OCI-LY7 (cell line): ENCODE measurements around the gene GNAL. TPM values are rescaled to one million over a fixed set of nuclear protein-coding genes. Genes with fewer than 3 reads are reported as not detected.
"Not testable (repeated sequence)": the region's sequence is repeated elsewhere in the genome, so short reads cannot be mapped to it uniquely, and the experiment has no call there.

ENCODE experiments used
- BruUV-seq: library from RNA; stranded (reverse); fragments of 400-500 nt; replicated peaks from 2 replicates; lab custom pipeline; 2021; lab: Mats Ljungman, UMichigan
- CTCF ChIA-PET: fragments of 300-600 bp; sonication (Branson Sonifier 250); formaldehyde crosslinking; loops from one replicate; lab custom pipeline; 2022; ENCODE audit warnings: antibody characterized with exemption; ENCODE audit not compliant: unreplicated experiment; lab: Charles Lee
- POLR2A ChIA-PET: fragments of 300-600 bp; sonication (Branson Sonifier 250); formaldehyde crosslinking; loops from one replicate; lab custom pipeline; 2022; ENCODE audit warnings: antibody characterized with exemption; lab: Charles Lee
- DNase-seq: peaks from one replicate; pipeline ENCODE4 v3.0.0-alpha.2; 2015; ENCODE audit warnings: low spot score
- H2AFZ ChIP-seq: fragments of 200-600 bp; sonication (generic), shearing (Covaris generic); 2 replicates; pipeline ENCODE4 v1.6.1; 2014; ENCODE audit warnings: mild to moderate bottlenecking, antibody characterized with exemption, low read length, moderate library complexity
- H3K27ac ChIP-seq: fragments of 200-600 bp; sonication (generic); 2 replicates; pipeline ENCODE4 v1.5.1; 2014; ENCODE audit warnings: mixed run types, low read depth, mild to moderate bottlenecking, moderate library complexity, low read length, inconsistent platforms; ENCODE audit not compliant: poor library complexity, severe bottlenecking
- H3K36me3 ChIP-seq: fragments of 200-600 bp; sonication (generic); 2 replicates; pipeline ENCODE4 v1.6.1; 2014; ENCODE audit warnings: mild to moderate bottlenecking, antibody characterized with exemption, low read length, moderate library complexity, mixed read lengths; ENCODE audit not compliant: insufficient read depth
- H3K4me1 ChIP-seq: fragments of 200-600 bp; sonication (generic); 2 replicates; pipeline ENCODE4 v1.5.1; 2014; ENCODE audit warnings: mild to moderate bottlenecking, low read length; ENCODE audit not compliant: insufficient read depth, poor library complexity, severe bottlenecking
- H3K4me2 ChIP-seq: fragments of 200-600 bp; sonication (generic); 2 replicates; pipeline ENCODE4 v1.6.1; 2014; ENCODE audit warnings: mild to moderate bottlenecking, low read length
- H3K4me3 ChIP-seq: fragments of 200-600 bp; sonication (generic); 2 replicates; pipeline ENCODE4 v1.5.1; 2014; ENCODE audit warnings: mild to moderate bottlenecking, low read depth, low read length; ENCODE audit not compliant: poor library complexity, severe bottlenecking
- H3K79me2 ChIP-seq: fragments of 200-600 bp; sonication (generic); 2 replicates; pipeline ENCODE4 v1.6.1; 2016; ENCODE audit warnings: low read depth, mild to moderate bottlenecking, low read length, moderate library complexity, mixed read lengths; ENCODE audit not compliant: insufficient read depth
- H3K9me2 ChIP-seq: fragments of 200-600 bp; sonication (generic); 2 replicates; pipeline ENCODE4 v1.6.1; 2016; ENCODE audit warnings: mild to moderate bottlenecking, low read length, mixed read lengths; ENCODE audit not compliant: insufficient read depth
- H3K9me3 ChIP-seq: fragments of 200-600 bp; sonication (generic); 2 replicates; pipeline ENCODE4 v1.6.1; 2014; ENCODE audit warnings: mild to moderate bottlenecking, mixed run types, low read length, mixed read lengths
- H4K20me1 ChIP-seq: fragments of 200-600 bp; sonication (generic); 2 replicates; pipeline ENCODE4 v1.6.1; 2014; ENCODE audit warnings: mild to moderate bottlenecking, antibody characterized with exemption, low read length, moderate library complexity, mixed read lengths; ENCODE audit not compliant: insufficient read depth
- EZH2phosphoT487 ChIP-seq: fragments of 200-600 bp; sonication (generic); IDR thresholded peaks from 2 replicates; pipeline ENCODE4 v1.6.1; 2018; ENCODE audit warnings: low read depth, borderline replicate concordance, mild to moderate bottlenecking, mixed run types, antibody characterized with exemption, low read length, moderate library complexity, mixed read lengths
- intact Hi-C: fragments of 100-400 bp; cut with micrococcal nuclease; formaldehyde crosslinking; loops from one replicate; pipeline ENCODE4 v1.10.0; 2022; ENCODE audit not compliant: unreplicated experiment
- total RNA-seq, 2 experiments: library from RNA; depleted of rRNA in 1 of 2; stranded (reverse); fragments of >200 nt in 1 of 2; shearing (Covaris generic) in 1 of 2; gene quantifications; 2 replicates each; pipeline ENCODE4 v1.2.3, GENCODE V29; 2014 to 2022
- TF ChIP-seq, protein P1 (sequence below): fragments of 200-600 bp; sonication (generic); conservative IDR thresholded peaks from 2 replicates; pipeline ENCODE4 v1.5.1; 2014; ENCODE audit warnings: mild to moderate bottlenecking, antibody characterized with exemption, low read length, moderate library complexity, mixed read lengths

Gene GNAL
- total RNA-seq, 2 experiments from 2014 or later, result 0.03 to 0.25 TPM

GRCh38 chr18:11851146-11851805, 162.2 kb downstream of the GNAL start, which contains the start of gene CHMP1B:
Gene CHMP1B, plus strand, starts transcription at chr18:11851413. Its CDS starts 99 bp downstream, at chr18:11851512.
- H3K9me2 ChIP-seq, result no peaks in the 10 kb centered on the region
- H3K79me2 ChIP-seq, result peaks cover 23% of the 10 kb centered on the region
- H3K36me3 ChIP-seq, result no peaks in the 10 kb centered on the region
- BruUV-seq, result no TSS peak
- peak within 1 kb of the TSS; percentile 91 for H2AFZ ChIP-seq
- no peaks in the 10 kb centered on the region for H3K9me3 ChIP-seq
- peak within 1 kb of the TSS; percentile 99 for H3K4me2 ChIP-seq
- DNase-seq, result peak; percentile 97
- peaks cover 15% of the 10 kb centered on the region; the same call in 1 of the 2 replicates for H4K20me1 ChIP-seq
- POLR2A ChIA-PET, result interaction anchor here (0.6 to 0.9 kb wide), 2 partner anchors 9 to 11 kb away, joined by 3 read pairs; no protein-coding TSS in a partner anchor
- peaks cover 25% of the 10 kb centered on the region for H3K4me1 ChIP-seq
- CTCF ChIA-PET, result no interaction called here
- TF ChIP-seq, protein P1, sequence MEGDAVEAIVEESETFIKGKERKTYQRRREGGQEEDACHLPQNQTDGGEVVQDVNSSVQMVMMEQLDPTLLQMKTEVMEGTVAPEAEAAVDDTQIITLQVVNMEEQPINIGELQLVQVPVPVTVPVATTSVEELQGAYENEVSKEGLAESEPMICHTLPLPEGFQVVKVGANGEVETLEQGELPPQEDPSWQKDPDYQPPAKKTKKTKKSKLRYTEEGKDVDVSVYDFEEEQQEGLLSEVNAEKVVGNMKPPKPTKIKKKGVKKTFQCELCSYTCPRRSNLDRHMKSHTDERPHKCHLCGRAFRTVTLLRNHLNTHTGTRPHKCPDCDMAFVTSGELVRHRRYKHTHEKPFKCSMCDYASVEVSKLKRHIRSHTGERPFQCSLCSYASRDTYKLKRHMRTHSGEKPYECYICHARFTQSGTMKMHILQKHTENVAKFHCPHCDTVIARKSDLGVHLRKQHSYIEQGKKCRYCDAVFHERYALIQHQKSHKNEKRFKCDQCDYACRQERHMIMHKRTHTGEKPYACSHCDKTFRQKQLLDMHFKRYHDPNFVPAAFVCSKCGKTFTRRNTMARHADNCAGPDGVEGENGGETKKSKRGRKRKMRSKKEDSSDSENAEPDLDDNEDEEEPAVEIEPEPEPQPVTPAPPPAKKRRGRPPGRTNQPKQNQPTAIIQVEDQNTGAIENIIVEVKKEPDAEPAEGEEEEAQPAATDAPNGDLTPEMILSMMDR, result no peak
- no peak for TF ChIP-seq EZH2phosphoT487
- H3K27ac ChIP-seq, result peak within 1 kb of the TSS; percentile 35
- intact Hi-C loops, result loop anchor here (1.0 to 5.0 kb wide), 3 partner anchors 57 to 201 kb away; partner anchors contain the start of genes IMPA2 and MPPE1
- peak within 1 kb of the TSS; percentile 90 for H3K4me3 ChIP-seq

DNA sequence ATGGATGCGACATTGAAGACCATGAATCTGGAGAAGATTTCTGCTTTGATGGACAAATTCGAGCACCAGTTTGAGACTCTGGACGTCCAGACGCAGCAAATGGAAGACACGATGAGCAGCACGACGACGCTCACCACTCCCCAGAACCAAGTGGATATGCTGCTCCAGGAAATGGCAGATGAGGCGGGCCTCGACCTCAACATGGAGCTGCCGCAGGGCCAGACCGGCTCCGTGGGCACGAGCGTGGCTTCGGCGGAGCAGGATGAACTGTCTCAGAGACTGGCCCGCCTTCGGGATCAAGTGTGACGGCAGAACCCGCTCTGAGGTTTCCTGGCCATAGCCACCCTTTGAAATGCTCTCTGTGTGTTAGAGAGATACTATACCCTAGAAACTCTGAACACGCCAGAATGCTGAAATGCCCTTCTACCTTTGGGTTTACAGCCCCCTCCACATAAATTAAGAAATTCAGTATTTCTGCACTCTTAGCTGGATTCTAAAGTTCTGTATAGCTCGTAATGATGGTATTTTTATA, 162.8 kb downstream of the GNAL start:
- Histone ChIP-seq H3K9me3 (no peaks in the 10 kb centered on the region), H3K4me3 (peak overlapping the region; percentile 90), H3K27ac (peak overlapping the region; percentile 28), H3K4me2 (peak overlapping the region; percentile 99), H3K79me2 (peaks cover 23% of the 10 kb centered on the region), H3K4me1 (peaks cover 25% of the 10 kb centered on the region), H4K20me1 (peaks cover 15% of the 10 kb centered on the region; the same call in 1 of the 2 replicates), H3K36me3 (no peaks in the 10 kb centered on the region), H3K9me2 (no peaks in the 10 kb centered on the region), H2AFZ (peak overlapping the region; percentile 33; the same call in 1 of the 2 replicates)
- peak; percentile 54 for DNase-seq
- TF ChIP-seq, protein P1, result no peak
- TF ChIP-seq EZH2phosphoT487, result no peak
- TSS peak; percentile 85 for BruUV-seq
- ChIA-PET POLR2A (interaction anchor here (0.5 to 1.0 kb wide), 2 partner anchors 171 to 200 kb away, joined by 3 to 4 read pairs; no protein-coding TSS in a partner anchor), CTCF (no interaction called here)
- intact Hi-C loops, result loop anchor here (1.0 to 5.0 kb wide), 3 partner anchors 56 to 200 kb away; partner anchors contain the start of genes IMPA2 and MPPE1

GRCh38 chr18:11854554-11854953, 165.5 kb downstream of the GNAL start:
- H3K36me3 ChIP-seq, H3K4me3 ChIP-seq, H3K4me2 ChIP-seq, CTCF ChIA-PET, POLR2A ChIA-PET, H2AFZ ChIP-seq, DNase-seq, H3K9me2 ChIP-seq, H3K27ac ChIP-seq, H3K9me3 ChIP-seq, BruUV-seq: not testable (repeated sequence)
- peaks cover 25% of the 10 kb centered on the region for H3K4me1 ChIP-seq
- peaks cover 23% of the 10 kb centered on the region for H3K79me2 ChIP-seq
- peaks cover 15% of the 10 kb centered on the region; the same call in 1 of the 2 replicates for H4K20me1 ChIP-seq
- intact Hi-C loops, result loop anchor here (5.0 kb wide), 1 partner anchor 198 kb away; no protein-coding TSS in a partner anchor
